GM21737 (cell line): ENCODE results near the gene LCN9.
"Not testable (repeated sequence)": the region's sequence is repeated elsewhere in the genome, so short reads cannot be mapped to it uniquely, and the experiment has no call there.

ENCODE experiments used
- ATAC-seq: cut with Tn5 transposase; IDR thresholded peaks from one replicate; pipeline ENCODE4 v1.9.1; 2021; ENCODE audit warnings: mild to moderate bottlenecking, moderate library complexity; ENCODE audit not compliant: unreplicated experiment

LCN9 gene

DNA sequence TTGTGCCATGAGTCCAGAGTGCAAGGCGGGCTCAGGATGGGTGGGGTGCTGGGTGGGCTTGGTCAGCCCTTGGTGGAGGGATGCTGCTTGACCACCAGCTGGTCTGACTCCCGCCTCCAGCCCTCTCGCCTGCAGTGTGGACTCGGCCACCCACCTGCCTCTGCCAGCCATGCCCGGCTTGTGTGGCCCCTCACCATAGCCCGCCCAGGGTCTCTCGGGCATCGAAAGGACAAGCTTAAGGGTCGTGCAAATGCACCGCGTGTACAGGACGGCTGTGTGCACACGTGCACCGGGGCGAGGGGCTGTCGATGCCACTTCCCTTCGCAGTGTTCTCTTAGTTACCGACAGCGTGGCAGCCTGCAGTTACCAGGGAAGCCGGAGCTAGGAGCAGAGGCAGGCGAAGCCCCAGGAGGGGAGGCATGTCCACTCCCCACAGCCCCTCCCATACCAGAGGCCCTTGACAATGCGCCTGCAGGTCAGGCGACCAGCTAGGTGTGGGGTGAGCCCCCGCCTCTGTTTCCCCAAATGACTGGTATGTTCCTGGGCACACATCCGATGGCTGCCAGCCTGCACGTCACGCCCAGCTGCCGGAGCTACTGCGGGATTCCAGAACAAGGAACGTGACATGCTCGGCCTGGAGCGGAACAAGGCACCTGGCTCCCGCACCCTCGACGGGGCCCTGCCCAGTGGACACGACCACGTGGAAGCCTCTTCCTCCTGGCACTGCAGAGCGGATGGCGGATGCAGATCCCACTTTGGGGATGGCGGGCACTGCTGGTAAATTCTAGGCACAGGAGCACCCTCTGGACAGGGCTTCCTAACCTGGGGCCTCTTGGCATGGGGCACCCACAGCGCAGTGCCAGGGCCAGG is 7.8 kb downstream of the LCN9 start:
- no peak for ATAC-seq

DNA sequence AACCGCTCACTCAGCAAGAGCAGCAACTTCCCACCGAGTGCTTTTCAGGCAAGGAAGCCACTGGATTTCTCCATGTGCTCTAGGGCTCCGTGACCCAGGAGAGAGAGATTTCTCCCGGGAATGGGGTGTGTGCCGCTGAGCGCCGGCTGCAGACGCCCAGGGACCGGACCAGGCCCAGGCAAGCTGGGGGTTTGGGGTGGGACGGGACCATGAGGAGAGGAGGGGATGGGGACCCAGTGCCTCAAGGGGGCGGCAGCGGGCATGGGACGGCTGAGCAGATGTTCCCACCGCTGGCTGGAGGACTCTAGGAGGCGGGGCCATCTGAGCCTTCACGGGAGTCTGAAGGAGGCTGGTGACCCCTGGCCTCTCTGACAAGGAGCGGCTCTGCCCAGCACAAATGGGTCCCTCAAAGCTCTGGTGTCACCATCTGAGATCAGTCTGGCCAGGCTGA is 8.5 kb downstream of the LCN9 start:
- ATAC-seq: no peak

DNA sequence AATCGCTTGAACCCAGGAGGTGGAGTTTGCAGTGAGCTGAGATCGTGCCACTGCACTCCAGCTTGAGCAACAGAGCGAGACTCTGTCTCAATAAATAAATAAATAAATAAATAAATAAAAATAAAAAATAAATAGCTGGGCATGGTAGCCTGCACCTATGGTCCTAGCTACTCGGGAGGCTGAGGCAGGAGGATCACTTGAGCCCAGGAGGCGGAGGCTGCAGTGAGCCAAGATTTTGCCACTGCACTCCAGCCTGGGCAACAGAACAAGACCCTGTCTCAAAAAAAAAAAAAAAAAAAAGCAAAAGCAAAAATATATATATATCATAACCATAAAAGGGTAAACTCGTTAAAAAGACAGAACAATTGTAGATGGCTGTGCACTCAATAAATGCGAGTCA is 9.7 kb downstream of the LCN9 start:
- not testable (repeated sequence) for ATAC-seq

GRCh38 chr9:135673941-135674340 is 10.8 kb downstream of the LCN9 start:
- no peak for ATAC-seq

DNA sequence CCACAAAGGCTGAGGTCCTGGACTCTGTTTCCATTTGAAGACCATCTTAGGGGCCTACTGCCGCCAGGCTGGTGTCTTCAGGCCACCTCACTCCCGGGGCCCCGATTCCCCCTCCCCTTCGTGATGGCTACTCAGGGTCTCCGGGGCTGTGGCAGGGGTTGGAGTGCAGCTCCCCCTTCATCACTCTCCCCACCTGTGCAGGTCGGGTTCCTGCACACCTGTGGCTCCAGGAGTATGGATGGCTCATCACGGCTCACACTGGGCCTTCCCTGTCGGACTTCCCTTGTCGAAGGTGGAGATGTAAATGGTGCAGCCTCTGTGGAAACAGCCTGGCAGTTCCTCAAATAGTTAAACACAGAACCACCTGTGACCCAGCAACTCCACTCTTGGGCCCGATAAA is 11.9 kb downstream of the LCN9 start:
- ATAC-seq: no peak

- ATAC-seq: no peak
Measured at GRCh38 chr9:135676891-135677290, 13.8 kb downstream of the LCN9 start.

DNA sequence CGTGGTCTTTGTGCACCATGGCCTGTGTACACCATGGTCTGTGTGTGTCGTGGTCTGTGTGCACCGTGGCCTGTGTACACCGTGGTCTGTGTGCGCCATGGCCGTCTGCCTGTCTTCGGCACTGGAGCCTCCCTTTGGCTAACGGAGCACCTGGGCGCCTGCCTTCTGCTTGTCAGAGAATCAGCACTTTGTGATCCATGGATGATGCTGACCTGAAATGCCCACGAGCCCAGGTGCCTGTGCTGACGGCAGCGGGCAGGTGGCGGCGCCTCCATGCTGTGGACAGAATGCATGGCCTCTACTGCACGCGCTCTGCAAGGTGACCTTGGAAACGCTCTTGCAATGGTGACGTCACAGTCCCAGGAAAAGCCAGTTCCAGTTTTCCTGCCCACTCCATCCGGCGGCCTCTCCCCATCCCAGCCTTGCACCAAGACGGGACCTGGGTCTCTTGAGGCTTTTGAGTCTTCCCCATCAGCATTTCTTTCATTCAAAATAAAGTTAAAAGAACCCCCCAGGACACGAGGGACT is 14.6 kb downstream of the LCN9 start:
- no peak for ATAC-seq

DNA sequence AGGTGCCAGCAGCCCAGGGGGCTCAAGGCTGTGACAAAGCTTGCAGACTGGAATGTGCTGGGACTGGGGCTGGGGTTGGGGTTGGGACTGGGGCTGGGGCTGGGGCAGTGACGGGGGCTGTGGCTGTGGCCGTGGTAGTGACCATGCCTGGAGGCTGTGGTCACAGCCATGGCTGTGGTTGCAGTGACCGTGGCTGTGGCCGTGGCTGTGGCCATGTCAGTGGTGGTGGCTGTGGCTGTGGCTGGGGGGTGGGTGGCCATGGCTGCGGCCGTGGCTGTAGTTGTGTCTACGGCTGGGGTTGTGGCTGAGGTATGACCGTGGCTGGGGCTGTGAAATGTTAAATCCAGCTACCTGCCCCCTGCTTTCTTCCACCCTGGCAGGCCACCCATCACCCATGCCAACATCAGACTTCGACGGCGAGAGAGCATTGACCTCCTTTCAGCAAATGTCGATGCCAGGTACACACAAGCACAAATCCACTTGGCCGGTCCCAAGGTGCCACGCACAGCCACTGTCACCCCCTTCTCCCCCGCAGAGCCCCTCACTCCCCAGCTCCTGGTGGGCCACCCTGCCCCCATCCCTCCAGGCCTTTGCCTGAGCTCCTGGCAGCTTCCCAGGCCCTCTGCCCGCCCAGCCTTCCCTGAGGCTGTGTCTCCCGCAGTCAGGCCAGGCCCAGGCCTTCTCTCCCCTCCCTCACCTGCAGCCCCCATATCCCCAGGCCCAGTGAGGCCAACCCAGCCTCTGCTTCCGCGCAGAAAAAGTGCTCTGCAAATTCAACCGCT is 15.3 kb downstream of the LCN9 start:
- no peak for ATAC-seq

DNA sequence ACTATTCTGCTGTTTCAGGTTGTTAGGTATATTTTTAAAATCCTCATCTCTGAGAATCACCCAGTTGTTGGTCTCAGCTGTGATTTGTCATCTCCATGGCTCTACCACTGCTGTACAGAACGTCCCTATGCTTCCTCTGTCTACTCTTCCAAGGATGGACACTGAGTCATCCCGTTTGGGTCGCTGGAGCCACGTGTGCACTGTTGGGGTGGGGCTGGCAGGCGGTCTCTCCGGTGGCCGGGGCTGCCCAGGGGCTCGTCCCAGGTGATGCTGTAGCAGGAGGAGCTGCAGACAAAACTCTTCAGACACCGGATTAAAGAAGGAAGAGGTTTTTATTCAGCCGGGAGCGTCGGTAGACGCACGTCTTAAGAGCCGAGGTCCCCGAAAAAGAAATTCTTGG is 16.9 kb downstream of the LCN9 start:
- ATAC-seq: no peak

- no peak for ATAC-seq
Measured at GRCh38 chr9:135681161-135681560, 18.1 kb downstream of the LCN9 start.

GRCh38 chr9:135683401-135684034 is 20.4 kb downstream of the LCN9 start:
- no peak for ATAC-seq

DNA sequence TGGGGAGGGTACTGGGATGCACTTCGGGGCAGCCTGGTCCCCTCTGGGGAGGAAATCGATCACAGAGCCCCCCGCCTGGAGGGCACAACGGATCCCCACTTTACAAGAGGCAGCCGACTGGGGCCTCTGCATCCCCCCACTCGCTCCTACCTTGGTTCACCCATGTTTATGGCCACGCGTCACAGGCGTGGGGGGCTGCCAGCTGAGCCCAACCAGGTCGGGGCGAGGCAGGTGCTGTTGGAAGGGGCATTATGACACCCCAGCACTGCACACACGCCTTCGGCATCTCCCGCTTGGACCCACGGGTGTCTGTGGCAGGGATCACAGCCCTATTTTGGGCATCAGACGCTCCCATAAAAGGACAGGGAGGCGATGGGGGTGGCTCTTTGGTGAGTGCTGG is 21.6 kb downstream of the LCN9 start:
- ATAC-seq: no peak

GRCh38 chr9:135687216-135687615 is 24.1 kb downstream of the LCN9 start:
- no peak for ATAC-seq

GRCh38 chr9:135689011-135689410 is 25.9 kb downstream of the LCN9 start:
- no peak for ATAC-seq

DNA sequence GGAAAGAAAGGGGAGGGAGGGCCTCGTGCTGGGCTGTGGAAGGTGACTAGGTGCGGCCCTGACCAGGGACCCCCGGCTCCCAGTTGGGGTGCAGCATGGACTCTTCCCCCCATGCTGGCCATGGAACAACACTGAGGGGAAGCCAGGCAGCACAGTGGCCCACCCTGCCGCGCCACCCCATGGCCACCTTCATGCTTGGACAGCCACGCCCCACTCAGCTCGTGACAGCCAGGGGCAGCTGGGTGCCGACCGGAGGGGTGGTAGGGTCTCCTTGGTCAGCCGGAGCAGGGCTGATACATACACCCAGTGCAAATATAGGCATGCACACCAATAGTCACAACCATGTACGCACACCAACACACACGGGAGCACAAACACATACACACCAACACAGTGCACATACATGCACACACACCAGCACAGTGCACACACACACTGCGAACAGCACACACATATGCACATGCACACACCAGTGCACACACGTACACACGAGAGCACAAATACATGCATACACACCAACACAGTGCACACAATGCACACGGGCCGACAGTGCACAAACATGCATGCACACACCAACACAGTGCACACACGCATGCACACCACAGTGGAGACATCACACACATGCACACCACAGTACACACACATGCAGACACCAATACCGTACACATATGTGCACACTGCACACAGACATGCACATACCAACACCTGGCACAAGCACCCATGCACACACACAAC is 27.9 kb downstream of the LCN9 start:
- ATAC-seq: no peak

- no peak for ATAC-seq
Measured at GRCh38 chr9:135692410-135692809, 29.3 kb downstream of the LCN9 start.

GRCh38 chr9:135693265-135693664 is 30.2 kb downstream of the LCN9 start:
- ATAC-seq: no peak

- ATAC-seq: no peak
Measured at GRCh38 chr9:135693771-135694170, 30.7 kb downstream of the LCN9 start.

GRCh38 chr9:135694414-135694813 is 31.3 kb downstream of the LCN9 start:
- ATAC-seq: no peak

DNA sequence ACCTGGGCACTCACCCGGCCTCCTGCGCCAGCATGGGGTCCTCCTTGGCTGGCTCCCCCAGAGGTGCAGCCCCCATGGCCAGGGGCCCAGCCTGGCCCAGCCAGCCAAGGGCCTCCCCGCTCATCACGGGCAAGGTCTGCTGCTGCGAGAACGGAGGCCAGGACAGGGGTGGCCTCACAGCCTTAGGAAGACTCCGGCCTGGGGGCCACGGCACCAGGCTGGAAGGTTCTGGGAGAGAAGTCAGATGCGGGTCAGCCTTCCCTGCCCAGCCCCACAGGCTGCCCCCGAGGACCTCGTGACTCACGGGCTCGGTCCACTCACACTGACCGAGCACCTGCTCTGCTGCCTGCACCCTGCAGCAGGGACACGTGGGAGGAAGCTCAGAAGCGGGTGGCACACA is 31.9 kb downstream of the LCN9 start:
- no peak for ATAC-seq

GRCh38 chr9:135695642-135696041 is 32.5 kb downstream of the LCN9 start:
- ATAC-seq: no peak
